CD4-positive, alpha-beta T cell treated with Interferon gamma for 1 hour (primary cell): ENCODE results near the gene NBEAL2.

ENCODE experiments used
- DNase-seq: peaks from one replicate; pipeline ENCODE4 v3.0.0-alpha.2; 2020

The NBEAL2 gene

DNA sequence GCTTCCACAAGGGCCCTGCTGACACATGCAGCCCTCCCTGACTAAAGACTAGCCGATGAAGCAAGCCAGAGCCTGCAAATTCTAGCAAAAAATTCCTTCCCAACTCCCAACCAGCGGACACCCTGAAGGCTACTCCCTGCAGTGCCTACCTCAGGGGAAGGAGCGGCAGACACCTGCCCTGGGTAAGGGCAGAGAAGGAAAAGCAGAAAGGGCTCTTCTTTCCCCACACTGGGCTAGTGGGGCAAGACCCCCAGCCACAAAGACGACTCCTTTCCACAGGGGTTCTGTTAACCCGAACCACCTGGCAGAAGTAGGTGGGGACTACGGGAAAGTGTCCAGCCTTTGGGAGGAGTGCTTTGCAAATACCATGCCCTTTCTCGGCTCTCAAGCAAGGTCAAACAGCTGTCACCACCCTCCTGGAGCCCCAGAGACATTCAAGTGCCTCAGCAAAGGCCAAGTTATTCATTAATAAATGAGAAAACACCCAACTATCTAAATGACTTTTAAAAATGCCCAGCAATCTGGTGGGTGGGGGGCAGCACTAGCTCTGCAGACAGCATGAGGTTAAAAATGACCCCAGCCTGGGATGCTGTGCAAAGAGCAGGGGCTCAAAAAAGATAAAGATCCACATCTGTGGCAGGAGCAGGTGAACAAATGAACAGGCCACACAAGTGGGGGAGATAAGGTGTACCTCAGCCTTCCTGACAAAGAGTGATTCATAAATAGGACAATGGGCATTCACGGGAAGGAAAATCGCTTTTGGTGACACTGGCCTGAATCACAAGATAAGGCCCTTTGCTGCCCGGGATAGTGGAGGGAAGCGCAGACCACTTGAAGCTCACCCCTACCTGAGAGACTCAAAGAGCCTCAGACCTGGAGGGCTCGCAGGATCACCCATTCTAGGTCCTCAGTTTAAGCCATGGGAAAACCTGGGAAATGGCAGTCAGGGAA lies 36.0 kb upstream of the NBEAL2 start:
- DNase-seq, result no peak

DNA sequence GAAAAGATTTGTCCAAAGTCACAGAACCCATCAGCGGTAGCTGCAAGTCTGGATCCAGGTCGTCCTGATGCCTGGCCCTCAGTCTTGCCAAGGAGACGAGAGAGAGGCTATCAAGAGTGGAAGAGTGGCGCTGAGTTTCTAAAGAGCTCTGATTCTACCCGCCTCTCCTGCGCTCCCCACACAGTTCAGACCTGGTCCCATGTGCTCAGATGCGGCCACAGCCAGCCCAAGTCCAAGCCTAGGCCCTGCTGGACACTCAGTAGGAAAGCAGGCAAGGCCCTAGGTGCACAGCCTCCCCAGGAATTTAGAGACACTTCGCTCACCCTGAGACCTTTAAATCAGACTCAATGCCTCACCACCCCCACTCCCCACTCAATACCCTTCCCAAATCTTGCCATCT lies 35.3 kb upstream of the NBEAL2 start:
- no peak for DNase-seq

DNA sequence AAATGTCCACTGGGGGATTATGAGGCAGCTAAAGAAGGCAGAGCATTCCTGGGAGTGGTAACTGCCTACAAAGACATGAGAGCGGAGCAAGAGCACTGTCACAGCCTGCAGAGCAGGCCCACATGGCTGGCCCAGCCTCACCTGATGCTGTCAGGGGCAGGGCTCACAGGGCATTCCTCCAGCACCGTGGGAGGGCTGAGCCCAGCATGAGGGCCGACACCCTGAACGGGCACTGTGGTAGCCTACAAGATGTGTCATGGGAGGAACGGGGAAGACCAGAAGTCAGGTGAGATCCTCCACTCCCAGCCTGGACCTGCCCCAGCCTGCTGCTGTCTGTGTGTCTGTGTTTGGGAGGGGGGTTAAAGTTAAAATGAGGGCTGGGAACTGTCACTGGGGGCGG lies 33.0 kb upstream of the NBEAL2 start:
- no peak for DNase-seq

DNA sequence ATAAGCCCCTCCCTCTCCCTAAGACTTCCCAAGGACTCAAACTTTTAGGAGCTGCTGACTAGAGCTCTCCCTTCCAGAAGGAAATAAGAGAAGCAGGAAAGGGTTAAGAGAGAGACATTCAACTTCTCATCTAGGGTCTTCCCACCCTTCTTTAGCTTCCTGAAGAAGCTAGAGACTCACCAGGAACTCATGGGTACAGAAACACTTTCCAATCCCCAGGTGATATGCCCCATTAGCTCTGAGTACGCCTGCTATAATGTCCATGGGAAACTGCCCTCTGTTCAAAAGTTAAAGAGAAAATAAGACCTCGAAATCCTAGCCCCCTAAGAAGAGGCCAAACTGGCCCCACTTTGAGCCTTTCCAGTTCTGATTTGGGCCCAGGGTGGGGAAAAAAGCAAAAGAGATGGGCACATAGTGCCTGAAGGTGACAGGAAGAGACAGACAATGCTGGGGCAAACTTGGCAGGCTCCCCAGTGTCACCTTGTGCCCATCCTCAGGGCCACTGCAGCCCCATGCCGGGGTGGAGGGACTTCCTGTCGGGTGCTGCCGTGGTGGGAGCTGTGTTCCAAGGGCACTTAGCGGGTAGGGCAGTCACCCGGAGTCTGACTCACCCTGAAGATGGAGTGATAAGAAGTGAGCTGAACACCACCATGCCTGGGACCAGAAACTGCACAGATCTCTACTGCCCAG lies 32.5 kb upstream of the NBEAL2 start:
- DNase-seq, result peak; percentile 66

DNA sequence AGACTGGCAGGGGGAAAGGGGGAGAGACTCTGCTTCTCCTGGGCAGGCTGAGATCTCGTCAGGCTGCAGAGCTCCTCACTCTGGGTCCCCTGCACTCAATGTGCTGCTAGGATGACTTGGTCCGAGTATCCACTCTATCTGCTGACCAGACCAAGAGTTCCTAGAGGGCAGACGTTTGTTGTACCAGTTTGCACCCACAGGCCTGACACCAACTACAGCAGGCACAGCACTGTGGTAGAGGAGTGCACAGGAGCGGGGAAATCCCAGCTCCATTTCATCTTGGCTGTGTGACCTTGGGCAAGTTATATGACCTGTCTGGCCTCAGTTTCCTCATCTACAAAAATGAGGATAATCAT lies 31.9 kb upstream of the NBEAL2 start:
- no peak for DNase-seq

DNA sequence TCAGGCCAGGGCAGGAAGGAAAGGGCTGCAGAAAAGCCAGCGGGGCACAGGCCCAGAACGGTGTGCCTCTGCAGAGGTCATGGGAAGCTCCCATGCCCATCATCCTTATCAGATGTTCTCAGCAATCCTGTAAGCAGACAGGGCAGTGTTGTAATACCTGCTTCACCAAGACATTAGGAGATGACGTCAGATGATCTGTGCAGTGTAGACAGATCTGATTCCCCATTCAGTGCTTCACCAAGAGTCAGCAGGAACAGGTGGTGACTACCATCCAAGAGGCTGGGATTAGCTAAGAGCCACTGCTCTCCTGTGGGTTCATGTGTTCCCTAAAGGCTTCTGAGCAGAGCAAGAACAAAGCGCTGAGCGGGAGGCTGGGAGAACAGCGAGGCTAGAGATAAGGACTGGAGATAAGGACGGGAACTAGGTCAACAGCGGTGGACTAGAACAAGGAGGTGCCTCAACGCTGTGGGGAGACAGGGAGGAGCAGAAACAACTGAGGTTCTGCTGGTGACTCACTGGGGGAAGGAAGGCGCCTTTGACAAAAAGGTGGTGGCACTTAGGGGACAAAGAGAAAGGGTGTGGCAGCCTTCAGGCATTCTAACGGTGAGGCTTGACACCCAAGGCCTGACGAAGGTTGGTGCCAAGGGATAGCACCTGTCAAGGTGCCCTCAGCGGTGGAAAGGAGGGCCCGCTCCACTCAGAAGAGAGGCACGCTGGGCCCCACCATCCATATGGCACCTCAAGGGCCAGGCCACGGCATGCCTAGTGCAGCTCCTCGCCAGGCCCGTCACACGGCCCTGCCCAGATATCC lies 31.3 kb upstream of the NBEAL2 start:
- peak; percentile 67 for DNase-seq

DNA sequence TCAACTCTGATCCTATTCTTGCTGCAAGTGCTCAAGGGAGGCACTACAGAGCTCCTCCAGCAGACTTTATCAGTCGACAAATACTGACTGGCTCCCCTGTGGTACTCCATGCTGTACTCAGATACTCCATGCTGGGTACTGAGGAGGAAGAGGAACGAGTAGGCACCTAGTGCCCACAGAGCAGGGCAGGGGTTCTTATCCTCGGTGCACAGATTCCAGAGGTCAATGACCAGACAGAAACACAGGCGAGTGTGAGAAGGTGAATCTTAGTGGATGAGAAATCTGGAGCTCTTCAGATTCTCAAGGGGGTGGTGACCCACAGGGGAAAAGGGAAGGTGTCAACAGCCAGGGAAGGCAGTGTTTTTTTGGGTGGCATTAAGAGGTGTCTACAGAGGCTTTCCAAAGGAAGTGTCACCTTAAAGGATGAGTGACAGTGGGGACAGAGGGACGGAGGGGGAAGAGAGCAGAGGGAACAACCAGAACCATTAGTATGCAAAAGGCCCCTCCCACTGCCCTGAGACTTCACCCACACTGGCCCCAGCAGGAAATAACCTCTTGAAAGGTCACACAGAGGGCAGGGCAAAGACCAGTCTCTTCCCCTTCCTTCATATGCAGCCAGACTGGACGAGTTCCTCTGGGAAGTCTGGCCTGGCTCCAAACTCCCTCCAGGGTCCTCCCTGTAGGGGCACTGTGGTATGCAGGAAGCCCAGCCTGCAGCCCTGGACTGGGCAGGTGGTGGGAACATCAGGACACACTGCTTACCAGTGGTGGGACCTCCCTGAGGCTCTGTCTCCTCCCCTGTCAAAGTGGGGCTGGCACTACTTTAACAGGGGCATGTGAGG lies 30.4 kb upstream of the NBEAL2 start:
- DNase-seq, result peak; percentile 52

DNA sequence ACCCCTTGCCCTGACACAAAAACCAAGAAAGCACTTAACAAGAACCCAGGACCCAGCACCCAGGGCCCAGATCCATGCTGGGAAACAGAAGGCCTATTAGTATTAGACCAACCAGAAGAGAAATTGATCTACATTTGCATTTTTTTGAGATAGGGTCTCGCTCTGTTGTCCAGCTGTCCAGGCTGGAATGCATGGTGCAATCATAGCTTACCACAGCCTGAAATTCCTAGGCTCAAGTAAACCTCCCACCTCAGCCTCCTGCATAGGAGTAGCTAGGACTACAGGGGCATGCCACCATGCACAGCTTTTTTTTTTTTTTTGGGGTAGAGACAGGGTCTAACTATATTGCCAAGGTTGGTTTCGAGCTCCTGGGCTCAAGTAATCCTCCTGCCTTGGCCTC lies 29.3 kb upstream of the NBEAL2 start:
- DNase-seq, result no peak

DNA sequence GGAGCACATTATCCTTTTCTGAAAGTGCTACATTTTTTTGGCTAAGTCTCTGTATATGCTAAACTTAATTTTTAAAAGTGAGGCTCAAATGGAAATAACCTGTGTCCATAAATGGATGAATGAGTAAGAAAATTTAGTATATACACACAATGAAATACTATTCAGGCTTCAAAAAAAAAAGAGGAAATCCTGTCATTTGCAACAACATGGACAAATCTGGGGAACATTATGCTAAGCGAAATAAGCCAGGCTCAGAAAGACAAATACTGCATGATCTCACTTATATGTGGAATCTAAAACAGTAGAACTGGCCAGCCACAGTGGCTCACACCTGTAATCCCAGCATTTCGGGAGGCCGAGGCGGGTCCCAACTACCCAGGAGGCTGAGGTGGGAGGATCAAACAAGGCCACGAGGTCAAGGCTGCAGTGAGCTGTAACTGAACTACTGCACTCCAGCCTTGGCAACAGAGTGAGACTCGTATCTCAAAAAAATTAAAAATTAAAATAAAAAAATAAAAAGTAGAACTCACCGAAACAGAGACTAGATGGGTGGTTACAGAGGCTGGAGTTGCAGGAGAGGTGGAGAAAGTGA lies 28.7 kb upstream of the NBEAL2 start:
- DNase-seq, result no peak

DNA sequence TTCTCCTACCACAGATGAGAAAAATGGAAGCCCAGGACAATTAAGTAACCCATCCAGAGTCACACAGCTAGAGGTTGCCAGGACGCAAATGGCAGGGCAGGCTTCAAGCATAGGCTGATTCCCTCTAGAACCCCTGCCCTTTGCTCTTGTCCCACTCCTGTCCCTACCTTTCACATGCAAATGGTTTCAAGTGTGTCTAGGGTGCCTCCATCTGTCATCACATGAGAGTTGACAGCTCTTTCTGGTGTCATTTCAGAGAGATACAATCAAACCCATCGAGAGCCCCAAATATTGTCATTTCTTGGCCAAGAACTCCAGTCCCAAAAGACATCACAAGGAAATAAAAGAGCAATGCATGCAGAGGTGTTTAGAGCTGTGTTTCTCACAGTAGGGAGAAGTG lies 26.7 kb upstream of the NBEAL2 start:
- no peak for DNase-seq

DNA sequence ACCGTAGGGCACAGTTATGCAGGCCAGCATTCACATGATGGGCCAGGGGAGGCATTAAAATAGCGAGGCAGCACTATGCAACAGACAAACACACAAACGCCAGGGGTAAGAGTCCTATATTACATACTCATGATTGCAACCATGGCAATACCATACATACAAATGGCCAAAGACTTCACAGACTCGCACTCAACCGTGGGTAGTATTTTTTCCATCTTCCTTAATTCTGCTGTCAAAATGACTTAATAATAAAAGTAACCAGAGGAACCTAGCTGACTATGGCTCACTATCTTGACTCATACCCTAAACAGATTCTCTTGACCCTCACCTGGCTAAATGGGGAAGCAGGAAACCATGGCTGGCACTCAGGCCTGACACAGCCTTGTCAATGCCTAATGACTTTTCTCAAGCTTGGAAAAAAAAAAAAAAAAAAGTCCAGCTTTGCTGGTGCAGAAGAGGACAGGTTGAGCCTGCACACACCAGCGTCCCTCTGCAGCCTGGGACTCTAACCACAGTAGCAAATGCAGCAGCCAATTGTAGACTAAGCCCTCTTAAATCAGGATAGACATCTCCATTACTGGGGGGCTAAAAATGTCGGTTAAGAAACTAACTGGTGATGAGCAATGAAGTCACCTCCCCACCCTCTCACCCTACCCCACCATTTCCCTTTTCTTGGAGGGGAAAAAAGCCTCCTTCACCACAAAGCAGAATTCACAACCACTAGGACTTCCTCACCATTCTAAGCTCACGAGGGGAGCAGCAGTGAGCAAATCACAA lies 26.0 kb upstream of the NBEAL2 start:
- DNase-seq, result no peak

DNA sequence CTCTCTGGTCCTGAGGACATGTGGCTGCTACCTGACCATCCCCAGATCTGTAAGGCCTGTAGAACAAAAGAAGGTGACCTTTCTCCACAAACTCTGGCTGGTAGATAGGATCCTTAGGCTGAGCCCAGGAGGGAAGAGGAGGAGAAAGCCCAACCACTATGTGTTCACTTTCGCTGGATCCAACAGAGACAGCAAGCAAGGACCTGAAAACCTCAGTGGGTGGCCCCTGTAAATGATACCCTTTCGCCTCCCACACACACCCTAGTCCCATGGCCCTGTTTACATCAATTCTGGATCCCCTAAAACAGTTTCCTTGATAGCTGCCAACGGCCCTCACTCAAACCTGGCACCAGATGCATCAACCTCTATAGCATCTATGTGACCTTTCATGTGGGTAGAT lies 25.3 kb upstream of the NBEAL2 start:
- DNase-seq, result no peak

DNA sequence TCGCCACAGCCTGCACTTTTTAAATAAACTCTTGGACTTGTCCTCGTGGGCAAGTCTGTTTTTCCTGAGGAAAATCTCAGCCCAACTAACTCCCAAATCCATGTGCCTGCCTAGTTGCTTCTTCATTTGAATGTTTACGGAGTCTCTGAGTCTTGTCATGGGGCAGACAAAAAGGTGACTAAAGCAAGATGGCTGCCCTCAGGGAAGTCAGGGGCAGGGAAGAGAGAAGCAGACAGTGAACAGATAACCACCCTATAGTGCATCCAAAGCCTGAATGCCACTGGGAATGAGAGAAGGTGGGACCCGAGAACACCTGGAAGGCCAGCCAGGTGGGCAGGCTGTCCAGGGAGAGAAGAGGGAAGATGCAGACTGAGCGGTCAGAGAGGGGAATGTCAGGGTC lies 24.3 kb upstream of the NBEAL2 start:
- DNase-seq, result no peak

DNA sequence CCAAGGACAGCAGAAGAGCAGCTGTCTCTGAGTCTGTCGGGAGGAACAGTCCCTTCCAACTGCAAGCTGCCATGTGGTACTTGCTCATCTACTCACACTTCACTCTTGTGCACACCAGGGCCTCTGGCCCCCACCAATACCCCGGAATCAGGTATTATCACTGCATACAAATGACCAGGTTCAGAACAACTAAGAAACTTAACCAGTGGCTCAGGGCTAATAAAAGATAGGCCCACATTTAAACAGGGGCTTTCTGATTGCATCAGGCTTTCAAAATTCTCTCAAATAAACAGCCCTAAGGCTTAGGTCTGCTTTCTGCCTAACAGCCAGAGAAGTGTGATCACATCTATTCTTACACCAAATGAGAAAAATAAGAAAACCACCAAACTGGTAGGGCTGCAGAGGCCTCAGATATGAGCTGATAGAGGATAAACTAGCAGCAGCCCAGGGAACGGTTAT lies 23.6 kb upstream of the NBEAL2 start:
- no peak for DNase-seq

DNA sequence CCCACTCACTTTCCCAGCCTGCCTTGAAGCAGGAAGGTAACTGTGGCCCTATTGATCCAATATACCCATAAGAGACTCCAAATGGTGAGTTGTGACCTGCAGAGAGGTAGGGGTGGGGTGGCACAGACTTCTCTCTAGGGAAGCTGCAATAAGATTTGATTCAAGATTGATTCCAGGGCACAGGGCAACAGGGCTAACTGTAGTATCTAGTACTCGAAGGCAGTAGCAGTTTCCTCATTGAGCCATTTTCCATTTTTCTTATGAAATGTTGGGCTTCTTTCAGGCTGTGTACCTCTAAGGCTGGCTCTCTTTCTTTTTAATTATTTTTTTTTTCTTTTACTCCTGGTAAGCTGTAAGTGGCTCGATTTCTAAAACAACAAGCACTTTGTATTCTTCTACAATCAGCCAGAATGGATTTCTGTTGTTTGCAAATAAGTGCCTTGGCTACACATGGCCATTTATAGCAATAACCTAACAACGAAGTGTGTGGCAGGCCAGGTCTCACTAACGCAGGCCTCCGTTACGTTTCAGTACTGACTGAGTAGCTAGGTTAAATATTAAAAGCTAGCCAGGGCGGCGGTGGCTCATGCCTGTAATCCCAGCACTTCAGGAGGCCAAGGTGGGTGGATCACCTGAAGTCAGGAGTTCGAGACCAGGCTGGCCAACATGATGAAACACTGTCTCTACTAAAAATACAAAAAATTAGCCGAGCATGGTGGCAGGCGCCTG lies 22.2 kb upstream of the NBEAL2 start:
- no peak for DNase-seq

DNA sequence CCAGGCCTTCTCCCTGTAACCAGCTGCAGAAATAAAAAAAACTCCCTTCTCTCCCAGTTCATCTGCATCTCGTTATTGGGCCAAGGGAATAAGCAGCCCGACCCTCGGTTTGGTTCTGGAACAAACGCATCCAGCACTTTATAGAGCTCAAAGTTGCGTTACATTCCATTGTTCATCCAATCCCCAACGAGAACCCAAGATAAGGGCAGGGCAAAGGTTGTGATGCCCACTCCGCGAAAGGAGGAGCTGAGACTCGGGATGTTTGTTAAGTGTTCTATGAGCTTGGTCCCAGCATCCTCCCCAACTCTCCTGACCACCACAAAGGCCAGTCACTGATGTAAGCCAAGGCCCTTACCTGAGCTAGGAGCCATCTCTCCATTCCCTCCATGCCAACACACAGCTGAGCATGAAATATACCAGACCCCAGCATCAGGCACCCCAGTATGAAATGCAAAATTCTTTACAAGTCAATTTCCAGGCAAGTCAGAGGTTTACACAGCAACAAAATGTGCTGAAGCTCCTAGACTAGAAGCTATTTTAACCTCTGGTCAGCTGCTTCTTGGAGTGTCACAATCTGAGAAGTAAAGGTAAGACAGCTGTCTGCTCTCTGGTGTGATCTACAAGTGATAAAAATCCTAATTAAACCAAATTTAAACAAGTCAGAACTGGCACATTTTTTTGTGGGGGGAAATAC lies 20.9 kb upstream of the NBEAL2 start:
- no peak for DNase-seq

DNA sequence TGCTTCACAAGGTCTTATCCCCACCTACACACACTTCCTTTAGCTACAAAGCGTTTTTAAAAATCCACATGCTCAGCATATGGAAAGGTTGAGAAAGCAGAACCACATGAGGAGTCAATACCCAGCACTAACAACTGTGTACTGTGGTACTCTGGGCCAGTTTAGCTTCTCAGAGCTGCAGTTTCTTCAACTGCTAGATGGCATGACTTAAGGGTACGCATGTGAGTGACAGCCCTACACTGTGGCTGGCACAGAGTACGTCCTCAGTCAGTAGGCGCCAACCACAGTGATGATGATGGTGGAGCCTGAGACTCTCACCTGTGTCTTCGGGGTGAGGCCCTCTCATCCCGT lies 20.3 kb upstream of the NBEAL2 start:
- DNase-seq, result peak; percentile 29

DNA sequence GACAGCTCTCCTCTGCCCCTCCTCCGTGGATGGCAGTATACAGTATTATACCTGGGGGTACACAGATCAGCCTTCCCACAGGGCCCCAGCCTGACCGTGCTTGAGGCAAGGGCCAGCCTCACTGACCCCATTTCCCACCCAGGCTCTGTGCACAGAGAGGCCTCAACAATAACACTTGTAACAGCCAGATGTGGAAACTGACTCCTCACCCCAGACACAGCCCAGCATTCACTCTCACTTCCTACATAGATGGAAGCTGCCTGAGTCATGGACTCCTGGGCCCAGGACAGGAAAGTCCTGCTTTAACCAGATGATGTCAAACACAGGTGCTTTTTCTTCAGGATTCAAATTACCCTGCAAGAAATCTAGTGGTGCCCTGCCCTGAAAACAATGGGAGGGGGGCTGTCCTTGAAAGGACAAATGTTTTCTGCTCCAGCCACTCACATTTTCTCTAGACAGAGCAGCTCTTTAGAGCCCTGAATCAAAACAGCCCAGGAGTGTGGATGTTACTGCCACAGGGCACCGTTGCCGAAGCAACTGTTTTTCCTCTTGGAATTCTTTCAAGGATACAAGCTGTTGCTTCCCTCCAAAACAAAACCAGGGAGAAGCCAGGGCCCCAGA lies 19.3 kb upstream of the NBEAL2 start:
- DNase-seq, result no peak

DNA sequence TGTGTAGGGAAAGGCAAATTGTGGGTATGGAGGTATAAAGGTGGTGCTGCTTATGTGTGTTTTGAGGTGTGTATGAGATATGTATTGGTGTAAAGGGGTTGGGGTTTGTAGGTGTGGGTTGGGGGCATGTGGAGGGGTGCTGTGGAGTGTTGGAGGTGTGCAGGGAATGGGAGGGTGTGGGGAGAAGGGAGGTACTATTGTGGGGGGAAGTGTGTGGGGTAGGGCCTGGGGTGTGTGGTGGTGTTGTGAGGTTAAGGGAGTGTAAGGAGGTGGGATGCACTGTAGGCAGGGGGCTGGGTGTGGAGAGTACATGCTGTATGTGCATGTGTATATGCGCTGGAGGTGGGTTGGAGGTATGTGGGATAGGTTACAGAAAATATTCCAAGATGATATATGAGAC lies 18.6 kb upstream of the NBEAL2 start:
- no peak for DNase-seq

DNA sequence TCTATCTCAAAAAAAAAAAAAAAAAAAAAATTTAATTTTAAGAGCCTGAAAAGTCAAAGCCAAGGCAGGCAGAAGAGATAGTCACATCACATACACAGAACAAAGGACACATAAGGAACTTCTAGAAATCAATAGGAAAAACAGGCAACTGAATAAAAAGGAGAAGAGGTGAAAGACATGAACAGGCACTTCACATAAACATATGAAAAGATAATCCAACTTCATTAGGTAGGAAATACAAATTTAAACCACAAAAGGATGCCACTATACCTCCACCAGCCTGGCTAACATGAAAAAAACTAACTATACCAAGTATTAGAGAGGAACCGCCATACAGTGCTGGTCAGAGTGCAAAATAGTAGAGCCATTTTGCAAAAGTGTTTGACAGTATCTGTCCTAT lies 17.0 kb upstream of the NBEAL2 start:
- DNase-seq, result no peak
